ENCODE data around the gene SSU72. TPM values are rescaled to one million over a fixed set of nuclear protein-coding genes. Genes with fewer than 3 reads are reported as not detected.

Gene SSU72
- total RNA-seq, 1 donor from 2014 or later: 87.3 TPM

GRCh38 chr1:1567152-1567875 lies 7.3 kb downstream of the SSU72 start:
- no peaks in the 10 kb centered on the region for H3K27me3 ChIP-seq (ENCODE audit: control insufficient read depth, insufficient read depth, low read length)
- no peak for DNase-seq (ENCODE audit: low read depth)
- no peaks in the 10 kb centered on the region for H3K36me3 ChIP-seq (ENCODE audit: control insufficient read depth, insufficient read depth, low read length)
- H3K4me3 ChIP-seq (ENCODE audit: low read depth, low read length): no peak overlapping the region
- no peak for TF ChIP-seq CTCF (IDR thresholded peaks at IDR 0.05; ENCODE audit: insufficient read depth, low read length, poor library complexity, severe bottlenecking)

GRCh38 chr1:1565340-1565739 lies 9.3 kb downstream of the SSU72 start:
- no peaks in the 10 kb centered on the region for H3K27me3 ChIP-seq (ENCODE audit: control insufficient read depth, insufficient read depth, low read length)
- H3K4me3 ChIP-seq (ENCODE audit: low read depth, low read length): no peak overlapping the region
- DNase-seq (ENCODE audit: low read depth): no peak
- no peaks in the 10 kb centered on the region for H3K36me3 ChIP-seq (ENCODE audit: control insufficient read depth, insufficient read depth, low read length)
- no peak for TF ChIP-seq CTCF (IDR thresholded peaks at IDR 0.05; ENCODE audit: insufficient read depth, low read length, poor library complexity, severe bottlenecking)

GRCh38 chr1:1564268-1564667 lies 10.4 kb downstream of the SSU72 start:
- H3K36me3 ChIP-seq (ENCODE audit: control insufficient read depth, insufficient read depth, low read length): no peaks in the 10 kb centered on the region
- no peaks in the 10 kb centered on the region for H3K27me3 ChIP-seq (ENCODE audit: control insufficient read depth, insufficient read depth, low read length)
- TF ChIP-seq CTCF (IDR thresholded peaks at IDR 0.05; ENCODE audit: insufficient read depth, low read length, poor library complexity, severe bottlenecking): no peak
- DNase-seq (ENCODE audit: low read depth): no peak
- H3K4me3 ChIP-seq (ENCODE audit: low read depth, low read length): no peak overlapping the region

GRCh38 chr1:1563688-1564087 lies 11.0 kb downstream of the SSU72 start:
- DNase-seq (ENCODE audit: low read depth): no peak
- no peak for TF ChIP-seq CTCF (IDR thresholded peaks at IDR 0.05; ENCODE audit: insufficient read depth, low read length, poor library complexity, severe bottlenecking)
- no peak overlapping the region for H3K4me3 ChIP-seq (ENCODE audit: low read depth, low read length)
- no peaks in the 10 kb centered on the region for H3K36me3 ChIP-seq (ENCODE audit: control insufficient read depth, insufficient read depth, low read length)
- no peaks in the 10 kb centered on the region for H3K27me3 ChIP-seq (ENCODE audit: control insufficient read depth, insufficient read depth, low read length)

GRCh38 chr1:1562556-1563195 lies 12.0 kb downstream of the SSU72 start:
- H3K4me3 ChIP-seq (ENCODE audit: low read depth, low read length): no peak overlapping the region
- H3K36me3 ChIP-seq (ENCODE audit: control insufficient read depth, insufficient read depth, low read length): no peaks in the 10 kb centered on the region
- DNase-seq (ENCODE audit: low read depth): no peak
- no peaks in the 10 kb centered on the region for H3K27me3 ChIP-seq (ENCODE audit: control insufficient read depth, insufficient read depth, low read length)
- no peak for TF ChIP-seq CTCF (IDR thresholded peaks at IDR 0.05; ENCODE audit: insufficient read depth, low read length, poor library complexity, severe bottlenecking)

Data from kidney epithelial cell (primary cell).